Neutrophil (primary cell): ENCODE measurements around the gene MLXIP.
"Not testable (repeated sequence)": the region's sequence is repeated elsewhere in the genome, so short reads cannot be mapped to it uniquely, and the experiment has no call there.

Experiments
- H3K27ac ChIP-seq: fragments of 200-600 bp; sonication (generic); 2 replicates; pipeline ENCODE4 v1.5.1; 2016; ENCODE audit warnings: mild to moderate bottlenecking, moderate library complexity
- H3K27me3 ChIP-seq: fragments of 200-600 bp; sonication (generic); 2 replicates; pipeline ENCODE4 v1.6.0; 2016; ENCODE audit warnings: mild to moderate bottlenecking
- H3K36me3 ChIP-seq: fragments of 200-600 bp; sonication (generic); 2 replicates; pipeline ENCODE4 v1.5.1; 2017
- H3K4me1 ChIP-seq, 2 experiments: fragments of 200-600 bp in 1 of 2; sonication (generic) in 1 of 2; 1 replicate in 1 of 2; 2 replicates in 1 of 2; pipeline versions ENCODE4 v1.5.1 to v1.6.1; 2013 to 2016; ENCODE audit warnings: low read depth in 1 of 2, low read length in 1 of 2, mild to moderate bottlenecking in 1 of 2, moderate library complexity in 1 of 2; ENCODE audit not compliant: control insufficient read depth in 1 of 2, insufficient read depth in 1 of 2
- H3K4me3 ChIP-seq, 2 experiments: fragments of 200-600 bp in 1 of 2; sonication (generic) in 1 of 2; 1 replicate in 1 of 2; 2 replicates in 1 of 2; pipeline ENCODE4 v1.5.1; 2013 to 2016; ENCODE audit warnings: low read depth in 1 of 2, low read length in 1 of 2, mild to moderate bottlenecking in 1 of 2, moderate library complexity in 1 of 2
- H3K9me3 ChIP-seq: fragments of 200-600 bp; sonication (generic); 2 replicates; pipeline ENCODE4 v1.5.1; 2016
- TF ChIP-seq, protein P1 (sequence below): fragments of 200-600 bp; sonication (generic); IDR thresholded peaks from 2 replicates; pipeline ENCODE4 v1.5.1; 2016; ENCODE audit warnings: antibody characterized with exemption

The MLXIP gene

DNA sequence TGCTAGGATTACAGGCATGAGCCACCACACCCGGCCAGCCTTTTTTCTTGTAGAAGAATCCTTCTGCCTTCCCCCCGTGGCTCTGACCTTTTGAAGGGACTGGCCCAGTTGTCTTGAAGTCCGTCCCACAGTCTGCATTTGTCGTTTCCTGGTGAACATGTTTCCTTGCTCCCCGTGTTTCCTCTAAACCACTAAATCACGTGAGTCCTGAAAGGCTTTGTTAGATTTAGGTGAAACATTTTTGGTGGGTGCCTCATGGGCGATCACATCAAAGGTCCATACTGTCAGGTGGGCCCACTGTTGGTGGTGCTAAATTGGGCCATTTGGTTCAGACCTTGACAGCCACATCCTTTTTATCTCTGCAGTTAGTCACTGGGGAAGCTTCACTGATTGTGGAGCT is 26.3 kb downstream of the MLXIP start:
- Histone ChIP-seq H3K27me3 (no peaks in the 10 kb centered on the region), H3K9me3 (no peaks in the 10 kb centered on the region), H3K27ac (peak overlapping the region; percentile 77), H3K4me3 (peak overlapping the region in 1 of 2 experiments; percentile 21), H3K4me1 (peaks cover 23 to 25% of the 10 kb centered on the region in 2 experiments), H3K36me3 (no peaks in the 10 kb centered on the region)
- TF ChIP-seq, protein P1, sequence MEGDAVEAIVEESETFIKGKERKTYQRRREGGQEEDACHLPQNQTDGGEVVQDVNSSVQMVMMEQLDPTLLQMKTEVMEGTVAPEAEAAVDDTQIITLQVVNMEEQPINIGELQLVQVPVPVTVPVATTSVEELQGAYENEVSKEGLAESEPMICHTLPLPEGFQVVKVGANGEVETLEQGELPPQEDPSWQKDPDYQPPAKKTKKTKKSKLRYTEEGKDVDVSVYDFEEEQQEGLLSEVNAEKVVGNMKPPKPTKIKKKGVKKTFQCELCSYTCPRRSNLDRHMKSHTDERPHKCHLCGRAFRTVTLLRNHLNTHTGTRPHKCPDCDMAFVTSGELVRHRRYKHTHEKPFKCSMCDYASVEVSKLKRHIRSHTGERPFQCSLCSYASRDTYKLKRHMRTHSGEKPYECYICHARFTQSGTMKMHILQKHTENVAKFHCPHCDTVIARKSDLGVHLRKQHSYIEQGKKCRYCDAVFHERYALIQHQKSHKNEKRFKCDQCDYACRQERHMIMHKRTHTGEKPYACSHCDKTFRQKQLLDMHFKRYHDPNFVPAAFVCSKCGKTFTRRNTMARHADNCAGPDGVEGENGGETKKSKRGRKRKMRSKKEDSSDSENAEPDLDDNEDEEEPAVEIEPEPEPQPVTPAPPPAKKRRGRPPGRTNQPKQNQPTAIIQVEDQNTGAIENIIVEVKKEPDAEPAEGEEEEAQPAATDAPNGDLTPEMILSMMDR = no peak

DNA sequence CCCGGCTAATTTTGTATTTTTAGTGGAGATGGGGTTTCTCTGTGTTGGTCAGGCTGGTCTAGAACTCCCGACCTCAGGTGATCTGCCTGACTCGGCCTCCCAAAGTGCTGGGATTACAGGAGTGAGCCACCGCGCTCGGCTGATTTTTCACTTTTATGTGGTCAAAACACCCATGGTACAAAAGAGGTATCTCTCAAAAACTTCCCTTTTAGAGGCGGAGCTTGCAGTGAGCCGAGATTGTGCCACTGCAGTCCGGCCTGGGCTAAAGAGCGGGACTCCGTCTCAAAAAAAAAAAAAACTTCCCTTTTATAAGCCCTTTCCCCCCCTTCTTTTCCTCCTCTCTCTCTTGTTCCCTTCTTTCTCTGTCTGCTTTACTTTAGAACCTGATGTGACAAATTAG is 26.9 kb downstream of the MLXIP start:
- H3K9me3 ChIP-seq, H3K36me3 ChIP-seq, H3K27me3 ChIP-seq: not testable (repeated sequence)
- H3K27ac ChIP-seq = peak overlapping the region; percentile 77
- H3K4me3 ChIP-seq = peak overlapping the region; percentile 21
- peaks cover 23 to 24% of the 10 kb centered on the region in 2 experiments for H3K4me1 ChIP-seq

DNA sequence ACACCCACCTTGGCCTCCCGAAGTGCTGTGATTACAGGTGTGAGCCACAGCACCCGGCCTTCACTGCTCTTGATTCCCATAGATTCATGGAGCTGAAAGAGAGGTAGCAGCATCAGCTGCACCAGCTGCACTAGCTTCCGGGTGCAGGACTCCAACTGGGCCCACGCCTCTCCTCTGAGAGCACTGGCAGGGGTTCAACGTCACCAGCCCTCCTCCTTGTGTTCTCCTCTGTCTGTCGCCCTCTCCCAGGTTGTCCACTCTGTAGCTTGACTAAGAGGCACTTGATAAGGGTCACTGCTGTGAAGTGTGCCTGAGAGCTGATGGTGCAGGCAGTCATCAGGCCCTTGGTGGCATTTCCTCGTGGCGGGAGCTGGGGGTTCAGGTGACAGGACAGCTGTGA is 28.3 kb downstream of the MLXIP start:
- Histone ChIP-seq H3K4me3 (no peak overlapping the region), H3K27ac (no peak overlapping the region), H3K4me1 (peaks cover 17 to 18% of the 10 kb centered on the region in 2 experiments)

DNA sequence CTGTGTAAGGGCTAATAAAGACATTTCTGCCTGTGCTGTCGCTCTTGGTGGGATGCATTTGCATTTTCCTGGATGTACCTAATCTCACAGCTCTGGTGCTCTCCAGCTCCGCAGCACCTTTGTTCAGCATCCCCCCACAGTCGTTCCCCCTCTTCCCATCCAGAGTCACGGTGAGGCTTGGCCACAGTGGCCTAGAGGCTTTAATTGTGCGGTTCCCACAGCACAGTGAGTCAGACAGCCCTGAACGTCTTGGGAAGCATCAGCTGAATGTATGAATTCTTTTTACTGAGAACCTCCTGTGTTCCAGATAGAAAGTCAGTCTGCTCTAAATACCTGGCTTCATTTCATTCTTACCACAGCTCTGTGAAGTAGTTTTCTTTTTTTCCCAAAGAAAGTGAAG is 28.7 kb downstream of the MLXIP start:
- H3K4me1 ChIP-seq = peaks cover 17 to 18% of the 10 kb centered on the region in 2 experiments

More for the DNA sequence above, 28.3 kb downstream of the MLXIP start:
- TF ChIP-seq, protein P1 = no peak
- no peaks in the 10 kb centered on the region for H3K9me3 ChIP-seq
- H3K27me3 ChIP-seq = no peaks in the 10 kb centered on the region
- no peaks in the 10 kb centered on the region for H3K36me3 ChIP-seq

DNA sequence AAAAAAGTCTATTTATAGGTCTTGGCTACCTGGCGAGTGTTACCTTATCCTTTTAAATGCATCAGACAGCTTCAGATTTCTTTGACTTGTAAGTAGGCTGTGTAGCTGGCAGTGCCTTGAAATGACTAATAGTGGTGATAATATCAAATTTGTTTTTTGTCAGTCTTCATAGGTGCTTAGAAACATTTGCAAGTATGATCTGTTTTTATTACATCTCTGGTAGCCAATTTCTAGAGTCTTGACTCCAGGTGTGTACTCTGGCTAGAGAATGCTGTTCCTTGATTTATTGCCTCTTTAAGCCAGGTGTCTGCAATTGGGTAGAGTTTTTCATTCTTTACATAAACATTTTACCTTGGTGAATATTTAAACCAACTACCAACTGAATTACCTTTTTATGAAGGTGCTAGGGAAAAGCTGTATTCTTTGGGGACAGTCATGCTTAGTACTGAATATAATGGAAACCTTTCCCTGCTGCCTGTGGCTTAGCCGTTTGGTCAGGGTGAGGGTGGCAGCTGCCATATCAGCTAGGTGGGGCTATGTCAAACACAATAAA is 32.6 kb downstream of the MLXIP start:
- H3K27ac ChIP-seq = no peak overlapping the region
- no peaks in the 10 kb centered on the region for H3K9me3 ChIP-seq
- H3K4me1 ChIP-seq = peaks cover 1 to 2% of the 10 kb centered on the region in 2 experiments
- TF ChIP-seq, protein P1 = no peak
- no peaks in the 10 kb centered on the region for H3K27me3 ChIP-seq
- H3K4me3 ChIP-seq = no peak overlapping the region
- H3K36me3 ChIP-seq = no peaks in the 10 kb centered on the region

More for the DNA sequence above, 28.7 kb downstream of the MLXIP start:
- TF ChIP-seq, protein P1 = no peak
- H3K27ac ChIP-seq = no peak overlapping the region
- H3K9me3 ChIP-seq = no peaks in the 10 kb centered on the region
- H3K4me3 ChIP-seq = no peak overlapping the region
- H3K27me3 ChIP-seq = no peaks in the 10 kb centered on the region
- no peaks in the 10 kb centered on the region for H3K36me3 ChIP-seq

DNA sequence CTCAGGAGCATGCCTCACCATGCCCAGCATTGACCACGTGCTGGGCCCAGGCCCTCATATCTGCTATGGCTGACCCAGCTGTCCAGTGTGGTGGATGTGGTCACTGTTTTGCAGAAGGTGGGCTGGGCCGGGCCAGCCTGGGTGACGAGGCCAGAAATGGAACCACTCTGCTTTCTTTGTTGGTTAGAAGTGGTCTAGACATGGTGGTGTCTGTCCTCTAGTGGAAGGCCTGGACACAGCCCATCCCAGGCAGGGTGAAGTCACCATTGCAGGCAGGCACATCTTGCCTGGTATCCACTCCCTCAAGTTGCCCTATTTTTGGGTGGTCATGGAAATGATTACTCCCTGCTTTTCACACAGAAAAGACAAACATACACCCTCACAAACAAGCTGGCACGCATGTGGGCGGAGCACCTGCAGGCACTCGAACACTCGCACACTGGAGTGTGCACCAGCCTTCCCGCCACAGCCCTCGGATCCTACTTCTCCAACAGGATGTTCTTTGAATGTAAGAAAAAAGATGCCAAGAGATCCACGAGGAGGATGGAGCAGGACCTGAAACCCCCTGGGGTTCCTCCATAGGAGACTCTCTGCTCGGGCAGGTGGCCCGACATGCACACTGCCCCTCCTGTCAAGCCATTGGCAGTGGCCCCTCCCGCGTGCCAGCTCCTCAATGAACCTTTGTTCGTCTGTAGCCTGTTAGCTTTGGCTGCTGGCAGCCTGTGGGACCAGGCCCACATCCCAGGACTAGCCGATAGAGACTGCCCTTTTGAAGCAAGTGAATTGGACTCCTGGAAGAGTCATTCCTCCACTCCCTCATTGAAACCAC is 38.4 kb downstream of the MLXIP start:
- TF ChIP-seq, protein P1 = no peak
- H3K36me3 ChIP-seq = peaks cover 6% of the 10 kb centered on the region
- H3K4me1 ChIP-seq = no peaks in the 10 kb centered on the region
- H3K27me3 ChIP-seq = no peaks in the 10 kb centered on the region
- H3K4me3 ChIP-seq = no peak overlapping the region
- no peak overlapping the region for H3K27ac ChIP-seq
- H3K9me3 ChIP-seq = no peaks in the 10 kb centered on the region
